HG03103 (cell line): ENCODE results near the gene NCOA7.
"Not testable (repeated sequence)": the region's sequence is repeated elsewhere in the genome, so short reads cannot be mapped to it uniquely, and the experiment has no call there.

Source experiments
- ATAC-seq: cut with Tn5 transposase; IDR thresholded peaks from one replicate; pipeline ENCODE4 v1.9.1; 2021; ENCODE audit warnings: low read depth; ENCODE audit not compliant: unreplicated experiment

Gene NCOA7

DNA sequence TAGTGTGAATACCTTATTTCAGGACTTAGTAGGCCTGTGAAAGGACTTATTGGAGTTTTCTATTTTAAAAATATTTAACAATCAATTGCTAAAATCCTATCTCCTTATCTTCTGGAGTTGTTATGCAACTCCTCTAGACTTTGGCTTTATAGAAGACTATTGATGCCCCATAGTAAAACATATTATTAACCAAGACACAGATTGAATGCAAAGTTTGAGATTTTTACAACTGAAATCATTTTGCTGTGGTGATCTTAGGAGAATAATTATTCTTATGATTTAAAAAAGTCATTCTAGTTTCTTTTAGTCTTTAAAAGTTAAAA is 36.9 kb upstream of the NCOA7 start:
- no peak for ATAC-seq

DNA sequence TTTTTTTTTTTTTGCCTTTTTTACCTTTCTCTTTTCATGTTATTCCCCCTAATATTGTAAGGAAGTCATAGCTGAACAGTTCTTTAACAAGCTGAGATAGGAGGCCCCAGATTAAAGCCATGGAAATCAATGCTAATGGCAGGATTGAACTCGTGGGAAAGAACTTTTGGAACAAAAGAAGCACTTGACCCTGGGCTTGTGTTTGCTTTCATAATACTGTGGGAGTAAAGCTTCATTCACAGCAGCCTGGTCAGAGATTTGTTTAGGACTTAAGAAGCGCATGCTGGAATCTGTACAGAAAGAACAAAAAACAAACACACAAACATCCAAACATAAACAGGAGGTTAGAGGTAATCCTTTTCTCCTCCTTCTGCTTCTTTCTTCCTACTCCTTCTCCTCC is 36.2 kb upstream of the NCOA7 start:
- no peak for ATAC-seq

DNA sequence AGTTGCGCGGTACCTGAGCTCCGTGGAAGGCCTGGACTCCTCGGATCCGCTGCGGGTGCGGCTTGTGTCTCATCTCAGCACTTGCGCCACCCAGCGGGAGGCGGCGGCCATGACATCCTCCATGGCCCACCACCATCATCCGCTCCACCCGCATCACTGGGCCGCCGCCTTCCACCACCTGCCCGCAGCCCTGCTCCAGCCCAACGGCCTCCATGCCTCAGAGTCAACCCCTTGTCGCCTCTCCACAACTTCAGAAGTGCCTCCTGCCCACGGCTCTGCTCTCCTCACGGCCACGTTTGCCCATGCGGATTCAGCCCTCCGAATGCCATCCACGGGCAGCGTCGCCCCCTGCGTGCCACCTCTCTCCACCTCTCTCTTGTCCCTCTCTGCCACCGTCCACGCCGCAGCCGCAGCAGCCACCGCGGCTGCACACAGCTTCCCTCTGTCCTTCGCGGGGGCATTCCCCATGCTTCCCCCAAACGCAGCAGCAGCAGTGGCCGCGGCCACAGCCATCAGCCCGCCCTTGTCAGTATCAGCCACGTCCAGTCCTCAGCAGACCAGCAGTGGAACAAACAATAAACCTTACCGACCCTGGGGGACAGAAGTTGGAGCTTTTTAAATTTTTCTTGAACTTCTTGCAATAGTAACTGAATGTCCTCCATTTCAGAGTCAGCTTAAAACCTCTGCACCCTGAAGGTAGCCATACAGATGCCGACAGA is 31.4 kb upstream of the NCOA7 start:
- no peak for ATAC-seq

DNA sequence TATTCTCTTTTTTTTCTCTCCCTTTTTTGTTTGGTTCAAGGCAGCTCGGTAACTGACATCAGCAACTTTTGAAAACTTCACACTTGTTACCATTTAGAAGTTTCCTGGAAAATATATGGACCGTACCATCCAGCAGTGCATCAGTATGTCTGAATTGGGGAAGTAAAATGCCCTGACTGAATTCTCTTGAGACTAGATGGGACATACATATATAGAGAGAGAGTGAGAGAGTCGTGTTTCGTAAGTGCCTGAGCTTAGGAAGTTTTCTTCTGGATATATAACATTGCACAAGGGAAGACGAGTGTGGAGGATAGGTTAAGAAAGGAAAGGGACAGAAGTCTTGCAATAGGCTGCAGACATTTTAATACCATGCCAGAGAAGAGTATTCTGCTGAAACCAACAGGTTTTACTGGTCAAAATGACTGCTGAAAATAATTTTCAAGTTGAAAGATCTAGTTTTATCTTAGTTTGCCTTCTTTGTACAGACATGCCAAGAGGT is 30.8 kb upstream of the NCOA7 start:
- ATAC-seq: no peak

DNA sequence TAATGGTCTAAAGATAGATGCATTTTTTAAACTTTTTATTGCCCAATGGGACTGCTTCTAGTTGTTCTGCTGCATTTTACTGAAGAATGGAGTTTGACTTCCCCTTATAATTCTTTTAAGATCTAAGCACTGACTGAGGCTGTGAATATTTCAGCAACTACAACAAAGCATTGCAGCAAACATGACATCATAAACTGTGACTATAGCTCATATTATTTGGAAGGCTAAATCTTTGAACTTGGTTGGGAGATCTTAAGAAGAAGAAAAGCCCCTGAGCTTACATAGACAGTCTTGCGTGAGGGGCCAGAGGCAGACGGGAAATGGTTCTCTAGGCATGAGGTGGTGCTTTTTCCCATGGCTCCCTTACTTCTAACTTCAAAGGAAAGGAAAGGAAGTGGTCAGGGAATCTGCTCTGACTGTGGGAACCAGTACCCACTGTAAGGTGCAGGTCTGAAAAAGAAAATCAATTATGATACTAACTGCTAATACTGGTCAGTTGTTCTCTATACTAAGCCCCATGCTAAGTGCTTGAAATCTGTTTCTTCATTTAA is 26.6 kb upstream of the NCOA7 start:
- no peak for ATAC-seq

DNA sequence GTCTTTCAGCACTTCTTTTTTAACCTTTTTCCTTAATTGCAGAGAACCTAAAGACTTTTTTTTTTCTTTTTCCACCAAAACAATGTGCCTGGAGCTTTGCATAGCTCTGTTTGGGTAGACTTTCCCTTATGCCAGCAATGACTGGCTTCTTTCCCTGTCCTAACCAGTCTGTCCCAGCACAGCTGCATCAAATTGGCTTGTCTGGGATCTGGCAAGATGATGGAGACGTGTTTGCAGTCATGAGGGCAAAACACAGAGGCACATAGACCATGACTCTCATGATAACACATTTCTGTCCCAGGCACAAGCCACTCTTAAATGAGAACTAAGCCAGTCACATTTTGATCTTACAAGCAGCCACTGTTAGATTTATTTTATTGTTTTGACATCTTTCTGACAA is 24.8 kb upstream of the NCOA7 start:
- no peak for ATAC-seq

DNA sequence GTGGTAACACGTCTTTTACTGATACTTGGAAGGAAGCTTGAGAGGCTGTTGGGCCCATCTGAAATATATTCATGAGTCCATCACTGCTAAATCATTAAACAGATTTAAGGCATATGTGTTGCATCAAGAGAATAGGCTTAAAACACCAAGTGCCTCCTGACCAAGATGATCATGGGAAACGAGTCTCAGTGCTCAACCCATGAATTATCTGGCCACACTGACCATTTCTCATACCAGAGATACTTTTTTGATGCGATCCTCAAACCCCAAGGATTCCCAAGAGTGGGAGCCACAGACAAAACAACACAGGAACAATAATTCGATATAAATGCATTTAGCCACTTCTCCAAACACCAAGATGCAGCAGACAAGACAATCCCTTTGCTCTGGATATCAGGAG is 24.1 kb upstream of the NCOA7 start:
- no peak for ATAC-seq

DNA sequence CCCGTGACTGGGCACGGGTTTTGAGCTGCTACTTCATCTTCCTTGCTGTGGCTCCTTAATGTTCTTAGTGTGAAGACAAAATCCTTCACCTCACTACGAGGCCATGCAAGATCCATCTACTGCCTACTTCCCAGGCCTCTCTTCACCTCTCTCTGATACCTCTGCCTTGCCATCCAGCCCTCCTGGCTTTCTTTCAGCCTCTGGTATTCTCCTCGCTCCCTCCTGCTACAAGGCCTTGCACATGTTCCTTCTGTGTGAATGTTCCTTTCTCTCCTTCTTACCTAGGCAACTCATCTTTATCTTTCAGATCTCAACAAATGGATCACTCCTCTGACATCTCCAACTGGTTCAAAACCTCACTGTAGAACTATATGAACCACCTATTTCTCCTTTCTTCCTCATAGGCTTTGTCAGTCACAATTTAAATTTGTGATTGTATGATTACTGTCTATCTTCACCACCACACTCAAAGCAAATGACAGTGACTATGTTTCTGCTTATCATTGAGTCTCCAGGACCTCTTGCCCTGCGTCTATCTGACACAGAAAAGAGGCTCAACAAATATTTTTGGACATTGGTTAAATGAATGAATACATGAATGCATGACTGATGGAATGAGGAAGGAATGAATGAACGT is 21.5 kb upstream of the NCOA7 start:
- ATAC-seq: no peak

DNA sequence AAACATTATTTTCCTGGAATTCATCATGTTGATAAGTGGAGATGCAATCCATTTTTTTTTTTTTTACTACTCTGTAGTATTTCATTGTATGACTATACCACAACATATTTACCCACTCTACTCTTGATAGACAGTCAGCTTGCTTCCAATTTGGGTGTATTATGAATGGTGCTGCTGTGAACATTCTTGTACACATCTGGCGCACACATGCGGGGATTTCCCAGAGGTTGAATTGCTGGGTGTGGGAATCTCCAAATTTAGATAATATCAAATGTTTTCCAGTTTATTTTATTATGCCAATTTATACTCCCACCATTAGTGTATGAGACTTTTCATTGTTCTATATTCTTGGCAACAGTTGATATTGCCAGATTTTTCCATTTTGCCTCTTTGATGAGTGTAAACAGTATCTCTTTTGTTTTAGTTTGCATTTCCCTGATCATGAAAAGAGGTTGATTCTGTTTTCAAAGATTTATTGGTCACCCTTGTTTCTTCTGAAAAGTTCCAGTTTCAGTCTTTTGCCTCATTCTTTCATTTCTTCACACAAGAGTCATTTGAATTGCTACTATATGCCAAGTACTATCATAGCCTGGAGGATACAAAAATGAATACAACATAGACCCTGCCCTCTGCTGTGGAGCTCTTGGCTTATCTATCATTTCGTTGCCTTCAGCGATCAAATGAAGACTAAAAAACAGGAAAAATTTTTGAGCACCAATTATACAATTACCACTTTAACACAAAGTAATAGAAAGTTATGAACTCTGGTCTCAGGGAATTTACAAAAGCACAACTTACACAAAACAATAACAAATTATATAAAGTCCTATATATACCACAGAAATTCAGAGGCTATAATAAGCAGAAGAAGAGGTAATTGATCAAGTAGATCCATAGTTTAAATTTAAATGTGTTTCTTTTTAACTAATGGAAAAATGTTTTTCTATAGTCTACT is 17.1 kb upstream of the NCOA7 start:
- ATAC-seq: no peak

DNA sequence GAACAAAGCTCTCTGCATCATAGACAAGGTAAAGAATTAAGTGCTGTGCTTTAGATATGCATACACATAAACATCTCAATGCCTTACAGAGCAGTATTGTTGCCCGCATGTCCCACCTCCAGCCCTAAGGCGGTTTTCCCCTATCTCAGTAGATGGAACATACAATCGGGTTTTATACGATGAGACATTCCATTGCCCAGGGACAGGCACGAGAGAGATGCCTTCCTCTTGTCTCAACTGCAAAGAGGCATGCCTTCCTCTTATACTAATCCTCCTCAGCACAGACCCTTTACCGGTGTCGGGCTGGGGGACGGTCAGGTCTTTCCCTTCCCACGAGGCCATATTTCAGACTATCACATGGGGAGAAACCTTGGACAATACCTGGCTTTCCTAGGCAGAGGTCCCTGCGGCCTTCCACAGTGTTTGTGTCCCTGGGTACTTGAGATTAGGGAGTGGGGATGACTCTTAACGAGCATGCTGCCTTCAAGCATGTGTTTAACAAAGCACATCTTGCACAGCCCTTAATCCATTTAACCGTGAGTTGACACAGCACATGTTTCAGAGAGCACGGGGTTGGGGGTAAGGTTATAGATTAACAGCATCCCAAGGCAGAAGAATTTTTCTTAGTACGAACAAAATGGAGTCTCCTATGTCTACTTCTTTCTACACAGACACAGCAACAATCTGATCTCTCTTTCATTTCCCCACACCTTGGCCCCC is 14.5 kb upstream of the NCOA7 start:
- ATAC-seq: not testable (repeated sequence)

DNA sequence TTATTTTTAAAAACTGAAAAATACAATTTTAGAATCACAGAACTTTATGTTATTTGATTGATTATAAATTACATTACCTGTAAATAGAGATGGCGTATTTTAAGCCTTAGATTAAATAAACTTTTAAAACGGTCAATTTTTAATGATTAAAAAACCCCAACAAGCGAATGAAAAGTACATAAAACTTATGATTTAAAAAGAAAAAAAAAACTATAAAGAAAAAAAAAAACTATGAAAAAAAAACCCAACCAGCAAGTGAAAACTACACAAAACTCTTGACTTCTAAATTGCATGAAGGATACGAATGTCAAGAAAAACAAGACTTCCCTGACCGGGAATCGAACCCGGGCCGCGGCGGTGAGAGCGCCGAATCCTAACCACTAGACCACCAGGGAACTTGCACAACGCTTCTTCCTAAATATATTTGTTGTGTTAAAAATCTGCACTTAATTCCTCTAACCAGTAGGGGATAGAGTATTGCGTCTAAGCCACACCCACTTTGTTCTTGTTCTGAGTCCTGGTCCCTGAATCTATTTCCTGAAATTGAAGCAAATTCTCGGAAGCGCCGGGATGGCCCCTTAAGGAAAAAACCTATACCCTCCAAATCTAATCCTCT is 10.7 kb upstream of the NCOA7 start:
- peak; percentile 67 for ATAC-seq

DNA sequence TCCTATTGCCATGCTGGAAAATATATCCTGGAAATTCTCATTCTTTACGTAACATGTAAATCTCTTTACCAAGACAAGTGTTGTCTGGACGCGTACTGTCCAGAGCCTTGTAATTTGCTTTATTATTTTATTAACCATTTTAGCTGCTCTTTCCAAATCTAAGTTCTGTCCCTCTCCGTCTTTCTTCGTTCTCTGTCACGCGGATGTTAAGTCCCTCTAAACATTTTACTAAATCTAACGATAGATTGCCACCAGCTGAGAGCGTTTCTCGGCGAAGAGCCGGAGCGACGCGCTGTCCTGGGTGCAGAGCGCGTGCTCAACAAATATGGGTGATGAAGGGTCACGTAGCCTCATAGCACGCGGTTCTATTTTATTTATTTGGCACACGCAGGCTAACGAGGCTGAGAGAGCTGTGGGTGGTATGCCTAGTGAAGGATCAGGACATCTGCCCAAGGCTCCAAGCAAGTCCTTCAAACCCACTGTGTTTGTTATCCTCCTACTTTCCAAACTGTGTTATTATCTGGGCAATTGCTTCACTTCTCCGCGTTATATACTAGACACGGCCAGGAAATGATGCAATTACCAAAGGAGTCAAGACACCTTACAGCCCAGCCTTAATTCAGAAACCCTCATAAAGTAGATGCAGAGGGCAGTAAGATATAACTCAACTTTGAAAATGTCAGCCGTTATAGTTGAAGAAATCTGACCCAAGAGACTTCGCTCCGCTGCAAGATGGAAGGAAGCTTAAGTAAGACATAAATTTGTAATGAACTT is 10.0 kb upstream of the NCOA7 start:
- ATAC-seq: peak; percentile 68

DNA sequence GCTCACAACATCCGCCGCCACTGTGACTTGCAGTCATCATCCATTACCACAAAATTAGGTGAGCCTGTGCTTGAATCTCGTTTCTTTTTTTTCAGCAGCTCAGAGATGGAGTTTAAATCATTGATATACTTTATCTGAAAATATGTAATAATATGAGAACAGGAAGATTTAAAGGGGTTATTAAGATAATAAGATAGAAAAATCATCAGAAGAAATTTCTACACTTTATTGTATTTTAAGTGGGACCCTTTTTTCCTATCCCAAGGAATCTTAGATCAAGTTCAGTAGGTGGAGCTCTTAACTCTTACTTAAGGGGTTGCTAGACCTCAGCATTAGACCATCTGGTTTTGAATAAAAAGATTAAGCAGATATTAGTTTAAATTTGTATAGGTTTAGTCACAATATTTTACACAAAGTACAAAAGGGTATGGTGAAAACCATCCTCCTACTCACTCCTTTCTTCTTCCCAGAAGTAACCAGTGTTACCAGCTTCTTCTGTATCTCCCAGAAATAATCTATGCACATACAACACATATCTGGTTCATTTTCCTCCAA is 9.4 kb upstream of the NCOA7 start:
- peak; percentile 34 for ATAC-seq

DNA sequence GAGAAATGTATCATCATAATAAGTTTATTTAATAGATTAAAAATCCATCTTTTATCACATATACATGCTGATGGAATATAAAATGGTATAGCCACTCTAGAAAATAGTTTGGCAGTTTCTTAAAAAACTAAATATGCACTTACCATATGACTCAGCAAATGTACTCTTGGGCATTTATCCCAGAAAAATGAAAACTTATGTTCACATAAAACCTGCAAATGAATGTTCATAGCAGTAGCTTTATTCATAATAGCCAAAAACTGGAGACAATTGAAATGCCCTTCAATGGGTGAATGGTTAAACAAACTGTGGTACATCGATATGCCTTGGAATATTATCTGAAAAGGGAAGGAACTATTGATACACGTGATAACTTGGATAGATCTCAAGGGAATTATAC is 6.4 kb upstream of the NCOA7 start:
- no peak for ATAC-seq

DNA sequence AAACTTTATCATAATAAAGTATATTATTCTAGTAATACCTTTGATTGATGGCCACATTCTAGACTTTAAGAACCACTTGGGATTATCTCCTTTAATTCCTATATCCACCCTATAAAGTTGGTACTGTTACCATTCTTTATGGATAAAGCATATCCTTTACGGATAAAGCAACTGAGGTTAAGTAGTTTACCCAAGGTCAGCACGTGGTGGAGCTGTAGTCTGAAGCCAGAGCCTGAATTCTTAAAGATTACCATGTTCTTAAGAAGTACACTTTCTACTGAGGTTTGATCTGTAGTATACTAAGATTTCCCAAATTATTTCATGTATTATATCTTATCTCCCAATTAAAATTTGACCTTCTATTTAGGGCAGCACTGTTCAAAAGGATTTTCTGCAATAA is 3.0 kb upstream of the NCOA7 start:
- no peak for ATAC-seq

DNA sequence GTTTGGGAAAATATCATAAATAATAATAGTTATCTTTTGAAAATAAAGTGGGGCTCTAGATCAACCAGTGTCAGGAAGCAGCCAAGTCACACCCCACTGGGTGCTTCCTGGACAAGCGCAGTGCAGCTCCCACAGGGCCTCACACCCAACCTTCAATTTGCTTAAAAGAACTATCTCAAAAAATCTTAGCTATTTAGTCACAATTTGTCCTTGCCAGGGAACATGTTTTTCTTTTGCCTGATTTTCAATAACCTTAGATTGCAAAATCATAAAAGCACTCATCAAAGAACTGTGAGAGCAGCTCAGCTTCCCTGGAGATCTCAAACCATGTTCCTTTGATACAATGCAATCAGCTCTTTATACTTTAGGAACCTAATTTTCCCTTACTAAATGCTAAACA is 1.6 kb upstream of the NCOA7 start:
- ATAC-seq: no peak

DNA sequence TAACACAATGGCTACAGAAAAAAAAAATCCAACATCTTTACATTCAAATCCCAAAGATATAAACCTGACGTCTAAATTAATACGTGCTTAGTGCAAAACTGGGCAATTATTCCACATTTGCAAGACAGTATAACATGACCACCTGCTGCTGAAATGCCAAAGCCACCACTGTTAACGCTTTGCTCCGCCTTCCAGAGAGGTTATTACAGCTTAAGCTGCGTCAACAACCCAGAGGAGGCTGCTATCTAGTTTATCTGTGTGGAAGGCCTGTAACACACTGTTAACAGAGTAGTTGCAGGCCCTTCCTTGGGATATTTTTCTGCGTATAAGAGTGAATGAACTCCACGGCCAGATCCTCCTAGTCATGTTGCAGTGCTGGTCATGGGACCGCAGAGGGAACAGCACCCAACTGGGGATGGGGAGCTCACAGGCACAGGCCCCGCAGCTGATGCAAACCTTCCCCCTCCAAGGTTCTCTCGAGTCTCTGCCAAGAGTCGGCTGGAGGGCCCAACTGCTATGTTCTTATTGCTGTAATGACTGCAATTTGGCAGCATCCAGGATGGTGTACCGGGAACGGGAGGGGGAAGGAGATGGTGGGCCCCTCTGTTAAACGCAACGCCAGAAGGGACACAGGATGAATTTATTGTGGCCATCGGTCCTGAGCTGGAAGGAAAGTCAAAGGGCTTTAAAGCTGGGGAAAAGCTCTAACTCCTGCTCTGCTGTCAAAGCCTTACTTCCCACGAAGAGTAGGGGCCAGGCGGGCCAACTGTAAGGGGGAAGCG is 993 bp upstream of the NCOA7 start:
- no peak for ATAC-seq

DNA sequence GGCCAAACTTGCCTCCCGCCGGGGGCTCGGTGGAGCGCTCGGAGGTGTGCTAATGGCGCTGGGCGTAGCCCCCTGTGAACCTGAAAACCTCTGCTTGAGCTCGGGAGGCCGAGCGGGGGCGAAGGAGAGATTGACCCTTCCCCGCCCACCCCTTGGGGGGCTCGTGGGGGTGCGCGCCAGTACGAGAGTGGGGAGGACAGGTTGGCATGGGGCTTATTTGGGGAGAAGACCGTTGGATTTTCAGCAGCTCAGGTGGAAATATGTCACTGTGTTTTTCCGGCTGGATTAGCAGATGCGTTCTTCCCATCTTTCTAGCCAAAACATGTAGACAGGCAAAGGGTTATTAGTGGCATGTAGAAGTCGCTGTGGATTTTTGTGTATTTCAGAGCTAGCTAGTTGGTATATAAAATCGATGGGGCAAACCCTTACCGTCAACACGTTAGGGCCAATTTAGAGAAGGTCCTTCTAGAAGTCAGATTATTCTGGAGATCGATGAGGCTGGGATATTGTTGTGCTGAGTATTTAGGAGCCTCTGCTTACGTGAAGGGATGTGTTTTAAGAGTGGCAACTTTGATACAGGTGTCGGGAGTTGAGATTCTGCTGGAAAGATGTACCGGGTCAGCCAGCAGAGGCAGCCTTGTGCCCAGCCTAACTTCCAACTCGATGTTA is 525 bp downstream of the NCOA7 start:
- peak; percentile 30 for ATAC-seq
